B cell (primary cell): ENCODE measurements around the gene BBX. TPM values are rescaled to one million over a fixed set of nuclear protein-coding genes. Genes with fewer than 3 reads are reported as not detected.

Experiments
- ATAC-seq: fragments of 200-7000 bp; cut with Tn5 transposase; one replicate; pipeline ENCODE4 v1.10.0; 2021; ENCODE audit warnings: low read depth, mild to moderate bottlenecking, moderate number of reproducible peaks, moderate library complexity
- CTCF ChIA-PET: fragments of 350-600 bp; sonication (Branson Sonifier 250); formaldehyde crosslinking; loops from one replicate; lab custom pipeline; 2021; ENCODE audit warnings: antibody characterized with exemption, inconsistent platforms; lab: Charles Lee
- POLR2A ChIA-PET: fragments of 350-600 bp; sonication (Branson Sonifier 250); formaldehyde crosslinking; loops from one replicate; lab custom pipeline; 2021; ENCODE audit warnings: antibody characterized with exemption; lab: Charles Lee
- DNase-seq: peaks from one replicate; pipeline ENCODE4 v3.0.0; 2013
- H2AFZ ChIP-seq: 2 replicates; pipeline ENCODE4 v1.6.1; 2012; ENCODE audit warnings: mild to moderate bottlenecking, low read depth, low read length; ENCODE audit not compliant: insufficient read depth, poor library complexity, severe bottlenecking
- H3K27ac ChIP-seq, 2 donors: 1 replicate in 1 of 2; 2 replicates in 1 of 2; pipeline ENCODE4 v1.5.1; 2012 to 2013; ENCODE audit warnings: low read length in 2 of 2, mild to moderate bottlenecking in 2 of 2, moderate library complexity in 1 of 2
- H3K27me3 ChIP-seq, 4 experiments: fragments of 200-600 bp in 1 of 4; sonication (generic) in 1 of 4; replicated peaks in 1 of 4; 1 replicate in 2 of 4; 2 replicates in 2 of 4; pipeline versions ENCODE4 v1.6.1 to v1.7.0; 2013 to 2016; ENCODE audit warnings: low read length in 3 of 4, mild to moderate bottlenecking in 2 of 4, mixed read lengths in 1 of 4, moderate library complexity in 1 of 4; ENCODE audit not compliant: insufficient read depth in 4 of 4, control insufficient read depth in 3 of 4; ENCODE audit errors: control extremely low read depth in 1 of 4
- H3K36me3 ChIP-seq, 2 experiments: replicated peaks in 1 of 2; 1 replicate in 1 of 2; 2 replicates in 1 of 2; pipeline versions ENCODE4 v1.6.1 to v1.7.1; 2013; ENCODE audit warnings: low read length in 1 of 2; ENCODE audit not compliant: insufficient read depth in 2 of 2, control insufficient read depth in 1 of 2; ENCODE audit errors: control extremely low read depth in 1 of 2, extremely low read depth in 1 of 2
- H3K4me1 ChIP-seq, 2 donors: fragments of 200-600 bp in 1 of 2; sonication (generic) in 1 of 2; 1 replicate in 1 of 2; 2 replicates in 1 of 2; pipeline versions ENCODE4 v1.5.1 to v1.6.1; 2013 to 2017; ENCODE audit warnings: low read length in 2 of 2; ENCODE audit not compliant: control insufficient read depth in 2 of 2, insufficient read depth in 2 of 2
- H3K4me2 ChIP-seq: replicated peaks from 2 replicates; pipeline ENCODE3; 2012; ENCODE audit warnings: mild to moderate bottlenecking, low read depth, low read length; ENCODE audit not compliant: poor library complexity, severe bottlenecking
- H3K4me3 ChIP-seq, 5 experiments: fragments of 200-600 bp in 1 of 5; sonication (generic) in 1 of 5; 1 replicate in 3 of 5; 2 replicates in 2 of 5; pipeline versions ENCODE4 v1.5.1 to v1.7.0; 2011 to 2016; ENCODE audit warnings: low read length in 4 of 5, mild to moderate bottlenecking in 4 of 5, low read depth in 2 of 5, control low read depth in 1 of 5, moderate library complexity in 1 of 5; ENCODE audit not compliant: insufficient read depth in 1 of 5; ENCODE audit errors: control extremely low read depth in 1 of 5, extremely low read depth in 1 of 5
- H3K79me2 ChIP-seq: fragments of 200-600 bp; sonication (generic); one replicate; pipeline ENCODE4 v1.6.0; 2016; ENCODE audit warnings: low read length; ENCODE audit not compliant: control insufficient read depth, insufficient read depth
- H3K9ac ChIP-seq: fragments of 200-600 bp; sonication (generic); 2 replicates; pipeline ENCODE4 v1.6.1; 2017; ENCODE audit warnings: mild to moderate bottlenecking, low read length, moderate library complexity
- H3K9me3 ChIP-seq, 3 donors: one replicate each; pipeline versions ENCODE4 v1.6.1 to v1.7.1; 2013; ENCODE audit warnings: low read length in 2 of 3; ENCODE audit not compliant: control insufficient read depth in 2 of 3, insufficient read depth in 1 of 3; ENCODE audit errors: control extremely low read depth in 1 of 3
- H4K20me1 ChIP-seq: 2 replicates; pipeline ENCODE4 v1.6.0; 2012; ENCODE audit warnings: mild to moderate bottlenecking, low read length; ENCODE audit not compliant: insufficient read depth, control insufficient read depth, poor library complexity, severe bottlenecking
- H3K27ac Mint-ChIP-seq: one replicate; pipeline ENCODE4 v1.8.0; 2021; ENCODE audit warnings: mixed read lengths
- H3K27me3 Mint-ChIP-seq: one replicate; pipeline ENCODE4 v1.8.0; 2021; ENCODE audit warnings: mixed read lengths
- H3K4me1 Mint-ChIP-seq: one replicate; pipeline ENCODE4 v1.8.0; 2021; ENCODE audit warnings: mixed read lengths
- H3K4me3 Mint-ChIP-seq: one replicate; pipeline ENCODE4 v1.8.0; 2021; ENCODE audit warnings: mixed read lengths
- H3K9me3 Mint-ChIP-seq: one replicate; pipeline ENCODE4 v1.8.0; 2022; ENCODE audit warnings: mixed read lengths; ENCODE audit not compliant: insufficient read depth
- EZH2 ChIP-seq: IDR thresholded peaks from 2 replicates; pipeline ENCODE4 v1.6.1; 2012; ENCODE audit warnings: borderline replicate concordance, low read depth, mild to moderate bottlenecking, moderate library complexity, low read length; ENCODE audit not compliant: insufficient read depth, poor library complexity, severe bottlenecking
- WGBS: methylation state at CpG from one replicate; pipeline ENCODE4 v1.1.5; 2013; ENCODE audit warnings: missing lambda C conversion rate; ENCODE audit not compliant: insufficient coverage; 5-methylcytosine and 5-hydroxymethylcytosine counted together
- intact Hi-C: fragments of 100-400 bp; cut with micrococcal nuclease; formaldehyde crosslinking; loops from one replicate; pipeline ENCODE4 v1.10.0; 2022
- polyA plus RNA-seq: library from polyadenylated mRNA; depleted of rRNA; stranded (reverse); fragments of >200 nt; gene quantifications from 2 replicates; pipeline ENCODE4 v1.2.3, GENCODE V29; 2012
- total RNA-seq, 2 donors: library from RNA; stranded (reverse); fragments of 120-200 nt in 1 of 2; gene quantifications; 1 replicate in 1 of 2; 2 replicates in 1 of 2; pipeline versions ENCODE4 v1.2.3 to v1.2.4, GENCODE V29; 2013 to 2022
- TF ChIP-seq, protein P1 (sequence below): fragments of 200-600 bp; IDR thresholded peaks from one replicate; pipeline ENCODE4 v1.8.0; 2022; ENCODE audit warnings: antibody characterized with exemption, mild to moderate bottlenecking

Gene BBX
- total and polyA plus RNA-seq, 2 donors (not counting 1 experiment from before 2014, with no cell fraction given): 27.8 to 133 TPM

- Mint-ChIP-seq H3K4me3 (no peak overlapping the region), H3K9me3 (no peaks in the 10 kb centered on the region), H3K27ac (peak overlapping the region; percentile 26), H3K4me1 (peaks cover 40% of the 10 kb centered on the region), H3K27me3 (no peaks in the 10 kb centered on the region)
- Histone ChIP-seq H3K4me1 (peaks cover 16 to 18% of the 10 kb centered on the region in 2 donors), H3K9ac (no peak overlapping the region), H3K79me2 (peaks cover 5% of the 10 kb centered on the region), H3K27me3 (no peaks in the 10 kb centered on the region), H2AFZ (no peak overlapping the region), H3K27ac (no peak overlapping the region), H4K20me1 (no peaks in the 10 kb centered on the region), H3K4me2 (no peak overlapping the region), H3K36me3 (no peaks in the 10 kb centered on the region), H3K4me3 (no peak overlapping the region), H3K9me3 (no peaks in the 10 kb centered on the region)
- CTCF ChIA-PET: interaction anchor here (0.7 to 4.0 kb wide), 9 partner anchors 8 to 257 kb away, joined by 3 to 24 read pairs (median 5); no protein-coding TSS in a partner anchor
- DNase-seq (no peak), ATAC-seq (no peak)
- WGBS: 100% methylated on average over 1 of the region's 3 CpGs
- POLR2A ChIA-PET: no interaction called here
- intact Hi-C loops: loop anchor here (10.0 kb wide), 1 partner anchor 734 kb away; no protein-coding TSS in a partner anchor
- no peak for TF ChIP-seq EZH2
- TF ChIP-seq, protein P1, sequence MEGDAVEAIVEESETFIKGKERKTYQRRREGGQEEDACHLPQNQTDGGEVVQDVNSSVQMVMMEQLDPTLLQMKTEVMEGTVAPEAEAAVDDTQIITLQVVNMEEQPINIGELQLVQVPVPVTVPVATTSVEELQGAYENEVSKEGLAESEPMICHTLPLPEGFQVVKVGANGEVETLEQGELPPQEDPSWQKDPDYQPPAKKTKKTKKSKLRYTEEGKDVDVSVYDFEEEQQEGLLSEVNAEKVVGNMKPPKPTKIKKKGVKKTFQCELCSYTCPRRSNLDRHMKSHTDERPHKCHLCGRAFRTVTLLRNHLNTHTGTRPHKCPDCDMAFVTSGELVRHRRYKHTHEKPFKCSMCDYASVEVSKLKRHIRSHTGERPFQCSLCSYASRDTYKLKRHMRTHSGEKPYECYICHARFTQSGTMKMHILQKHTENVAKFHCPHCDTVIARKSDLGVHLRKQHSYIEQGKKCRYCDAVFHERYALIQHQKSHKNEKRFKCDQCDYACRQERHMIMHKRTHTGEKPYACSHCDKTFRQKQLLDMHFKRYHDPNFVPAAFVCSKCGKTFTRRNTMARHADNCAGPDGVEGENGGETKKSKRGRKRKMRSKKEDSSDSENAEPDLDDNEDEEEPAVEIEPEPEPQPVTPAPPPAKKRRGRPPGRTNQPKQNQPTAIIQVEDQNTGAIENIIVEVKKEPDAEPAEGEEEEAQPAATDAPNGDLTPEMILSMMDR: no peak
These were observed 148.2 kb downstream of the BBX start for GRCh38 chr3:107670986-107671385.

DNA sequence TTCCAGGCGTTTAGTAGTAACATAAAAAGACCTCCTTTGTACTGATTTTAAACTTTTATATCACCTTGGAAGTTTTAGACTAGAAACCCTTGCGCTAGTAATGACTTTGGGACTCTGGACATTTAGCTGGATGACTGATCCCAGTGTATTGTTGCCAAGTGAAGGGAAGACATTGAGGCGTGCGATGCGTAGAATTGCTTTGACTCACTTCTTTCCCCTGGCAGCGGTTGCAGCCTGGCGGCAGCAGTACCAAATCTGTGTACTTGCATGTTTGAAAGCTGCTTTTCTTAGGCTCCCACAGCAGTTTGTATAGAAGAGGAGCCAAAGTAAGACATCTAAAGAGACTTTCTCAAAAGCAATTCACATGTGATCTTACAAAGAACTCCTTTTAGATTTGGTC lies 151.6 kb downstream of the BBX start:
- peaks cover 23% of the 10 kb centered on the region for H3K79me2 ChIP-seq
- H3K4me3 Mint-ChIP-seq: peak overlapping the region; percentile 85
- intact Hi-C loops: loop anchor here (10.0 kb wide), 1 partner anchor 730 kb away; no protein-coding TSS in a partner anchor
- WGBS: 100% methylated on average over 1 of the region's 7 CpGs
- H4K20me1 ChIP-seq: peaks cover 7% of the 10 kb centered on the region
- H3K27ac Mint-ChIP-seq: peak overlapping the region; percentile 97
- DNase-seq (no peak), ATAC-seq (no peak)
- ChIA-PET POLR2A (interaction anchor here (1.1 kb wide), 1 partner anchor 16 kb away, joined by 9 read pairs; no protein-coding TSS in a partner anchor), CTCF (interaction anchor here (1.2 to 6.0 kb wide), 9 partner anchors 10 to 804 kb away, joined by 3 to 113 read pairs (median 10); no protein-coding TSS in a partner anchor)
- no peak overlapping the region for H2AFZ ChIP-seq
- no peaks in the 10 kb centered on the region for H3K27me3 ChIP-seq
- H3K36me3 ChIP-seq: no peaks in the 10 kb centered on the region
- peaks cover 46% of the 10 kb centered on the region for H3K4me1 Mint-ChIP-seq
- no peaks in the 10 kb centered on the region for H3K9me3 ChIP-seq
- H3K9ac ChIP-seq: peak overlapping the region; percentile 48
- H3K9me3 Mint-ChIP-seq: no peaks in the 10 kb centered on the region
- no peak overlapping the region for H3K4me3 ChIP-seq
- H3K4me2 ChIP-seq: peak overlapping the region; percentile 63
- peaks cover 23 to 30% of the 10 kb centered on the region in 2 donors for H3K4me1 ChIP-seq
- no peak for TF ChIP-seq EZH2
- TF ChIP-seq, protein P1: no peak
- H3K27me3 Mint-ChIP-seq: no peaks in the 10 kb centered on the region
- H3K27ac ChIP-seq: peak overlapping the region; percentile 47 to 77
